Hematopoietic multipotent progenitor cell treated with erythropoietin and hydrocortisone succinate and interleukin-3 and kit ligand, for 17 days (in vitro differentiated cells): ENCODE measurements around the gene GRID1.

Source experiments
- DNase-seq: peaks from one replicate; pipeline ENCODE4 v3.0.0-alpha.2; 2015; ENCODE audit warnings: low spot score

GRID1 gene

GRCh38 chr10:86314616-86315548 is 51.7 kb downstream of the GRID1 start:
- DNase-seq = no peak

- no peak for DNase-seq
These were observed 53.0 kb downstream of the GRID1 start for GRCh38 chr10:86313621-86314041.

GRCh38 chr10:86312701-86313270 is 53.8 kb downstream of the GRID1 start:
- no peak for DNase-seq

GRCh38 chr10:86311906-86312305 is 54.7 kb downstream of the GRID1 start:
- DNase-seq = no peak

GRCh38 chr10:86311190-86311589 is 55.4 kb downstream of the GRID1 start:
- DNase-seq = peak; percentile 10

- DNase-seq = no peak
These were observed 55.9 kb downstream of the GRID1 start for GRCh38 chr10:86310702-86311101.

- no peak for DNase-seq
These were observed 56.3 kb downstream of the GRID1 start for GRCh38 chr10:86310291-86310690.

GRCh38 chr10:86308056-86308455 is 58.5 kb downstream of the GRID1 start:
- no peak for DNase-seq

GRCh38 chr10:86306628-86307278 is 59.8 kb downstream of the GRID1 start:
- DNase-seq = no peak

- DNase-seq = no peak
These were observed 61.1 kb downstream of the GRID1 start for GRCh38 chr10:86305521-86305920.

GRCh38 chr10:86304436-86304835 is 62.2 kb downstream of the GRID1 start:
- no peak for DNase-seq

- DNase-seq = no peak
These were observed 63.0 kb downstream of the GRID1 start for GRCh38 chr10:86303626-86304025.

GRCh38 chr10:86301971-86302370 is 64.6 kb downstream of the GRID1 start:
- DNase-seq = no peak

GRCh38 chr10:86300931-86301830 is 65.4 kb downstream of the GRID1 start:
- DNase-seq = no peak

- DNase-seq = no peak
These were observed 66.1 kb downstream of the GRID1 start for GRCh38 chr10:86300399-86300925.

- DNase-seq = no peak
These were observed 67.0 kb downstream of the GRID1 start for GRCh38 chr10:86299562-86299961.

- no peak for DNase-seq
These were observed 68.0 kb downstream of the GRID1 start for GRCh38 chr10:86298501-86299001.

GRCh38 chr10:86295791-86296190 is 70.8 kb downstream of the GRID1 start:
- DNase-seq = no peak

- DNase-seq = no peak
These were observed 71.2 kb downstream of the GRID1 start for GRCh38 chr10:86295351-86295750.

GRCh38 chr10:86294346-86295265 is 72.0 kb downstream of the GRID1 start:
- no peak for DNase-seq
